Measurements from ENCODE around the gene C20orf96.

GRCh38 chr20:324177-325044 lies 33.9 kb upstream of the C20orf96 start:
- TF ChIP-seq CTCF (IDR thresholded peaks at IDR 0.05) (peak; percentile 21 to 55 (median 44)), POLR2A (IDR thresholded peaks at IDR 0.05) (peak in 1 of 2 donors; percentile 70)

Data from adrenal gland (tissue), 5 donors.